Body of pancreas (tissue), 4 donors: Measurements from ENCODE around the gene ERVH48-1.

Source experiments
- CTCF ChIP-seq, 7 experiments: fragments of 450-650 bp in 4 of 7; fragments of 200-600 bp in 3 of 7; sonication (generic) in 3 of 7; IDR thresholded peaks; one replicate each; pipeline ENCODE4 v1.5.1; 2016 to 2019; ENCODE audit warnings: antibody characterized with exemption in 7 of 7
- POLR2A ChIP-seq, 3 donors: fragments of 450-650 bp; IDR thresholded peaks; one replicate each; pipeline ENCODE4 v1.6.1; 2016; ENCODE audit warnings: antibody characterized with exemption in 3 of 3, mild to moderate bottlenecking in 2 of 3

GRCh38 chr21:42971897-42972275 lies 46.5 kb upstream of the ERVH48-1 start:
- TF ChIP-seq CTCF (IDR thresholded peaks at IDR 0.05), result no peak
- no peak for TF ChIP-seq POLR2A (IDR thresholded peaks at IDR 0.05)
